Natural killer cell (primary cell): ENCODE measurements around the gene MMP28. TPM values are rescaled to one million over a fixed set of nuclear protein-coding genes. Genes with fewer than 3 reads are reported as not detected.

Experiments
- ATAC-seq, 3 donors: fragments of 150-1000 bp in 2 of 3; fragments of 200-7000 bp in 1 of 3; cut with Tn5 transposase; 1 replicate in 1 of 3; 2 replicates in 2 of 3; pipeline ENCODE4 v1.10.0; 2021; ENCODE audit warnings: mild to moderate bottlenecking in 2 of 3, moderate library complexity in 2 of 3
- DNase-seq, 2 donors: peaks; one replicate each; pipeline versions ENCODE4 v3.0.0 to v3.0.0-alpha.2; 2013 to 2021; ENCODE audit warnings: mixed read lengths in 1 of 2
- H3K27ac ChIP-seq: one replicate; pipeline ENCODE4 v1.5.1; 2013; ENCODE audit warnings: mild to moderate bottlenecking, low read length
- H3K27me3 ChIP-seq: one replicate; pipeline ENCODE4 v1.6.1; 2013; ENCODE audit warnings: low read length; ENCODE audit not compliant: control insufficient read depth, insufficient read depth
- H3K36me3 ChIP-seq: one replicate; pipeline ENCODE4 v1.6.1; 2013; ENCODE audit warnings: low read length; ENCODE audit not compliant: control insufficient read depth, insufficient read depth
- H3K4me1 ChIP-seq: one replicate; pipeline ENCODE4 v1.6.1; 2013; ENCODE audit warnings: low read length; ENCODE audit not compliant: control insufficient read depth, insufficient read depth
- H3K4me3 ChIP-seq: one replicate; pipeline ENCODE4 v1.5.1; 2013; ENCODE audit warnings: low read length
- H3K9me3 ChIP-seq: one replicate; pipeline ENCODE4 v1.6.1; 2013; ENCODE audit warnings: low read length; ENCODE audit not compliant: control insufficient read depth, insufficient read depth
- H3K27ac Mint-ChIP-seq, 2 donors: one replicate each; pipeline ENCODE4 v1.8.0; 2022; ENCODE audit warnings: mild to moderate bottlenecking in 2 of 2, mixed read lengths in 2 of 2, moderate library complexity in 1 of 2
- H3K27me3 Mint-ChIP-seq, 2 donors: one replicate each; pipeline ENCODE4 v1.8.0; 2022; ENCODE audit warnings: low read depth in 2 of 2, mixed read lengths in 2 of 2
- H3K36me3 Mint-ChIP-seq: one replicate; pipeline ENCODE4 v1.8.0; 2022; ENCODE audit warnings: mixed read lengths
- H3K4me1 Mint-ChIP-seq, 2 donors: one replicate each; pipeline ENCODE4 v1.8.0; 2022; ENCODE audit warnings: mixed read lengths in 2 of 2
- H3K4me3 Mint-ChIP-seq: one replicate; pipeline ENCODE4 v1.8.0; 2022; ENCODE audit warnings: mild to moderate bottlenecking, moderate library complexity, mixed read lengths
- H3K9me3 Mint-ChIP-seq, 2 donors: one replicate each; pipeline ENCODE4 v1.8.0; 2022; ENCODE audit warnings: mixed read lengths in 2 of 2
- WGBS: methylation state at CpG from one replicate; pipeline ENCODE4 v1.1.7; 2013; ENCODE audit warnings: missing lambda C conversion rate; ENCODE audit not compliant: insufficient coverage; 5-methylcytosine and 5-hydroxymethylcytosine counted together
- intact Hi-C: fragments of 100-400 bp; cut with micrococcal nuclease; formaldehyde crosslinking; loops from one replicate; pipeline ENCODE4 v1.14.2; 2022
- total RNA-seq, 4 donors: library from RNA; stranded (reverse); fragments of 120-200 nt in 1 of 4; gene quantifications; one replicate each; pipeline versions ENCODE4 v1.2.3 to v1.2.4, GENCODE V29; 2013 to 2022
- TF ChIP-seq, protein P1 (sequence below): fragments of 200-600 bp; IDR thresholded peaks from one replicate; pipeline ENCODE4 v1.8.0; 2022; ENCODE audit warnings: antibody characterized with exemption

MMP28 gene
- total RNA-seq, 3 donors from 2014 or later (not counting 1 experiment from before 2014, with no cell fraction given): 1.1 TPM; not detected in 2

DNA sequence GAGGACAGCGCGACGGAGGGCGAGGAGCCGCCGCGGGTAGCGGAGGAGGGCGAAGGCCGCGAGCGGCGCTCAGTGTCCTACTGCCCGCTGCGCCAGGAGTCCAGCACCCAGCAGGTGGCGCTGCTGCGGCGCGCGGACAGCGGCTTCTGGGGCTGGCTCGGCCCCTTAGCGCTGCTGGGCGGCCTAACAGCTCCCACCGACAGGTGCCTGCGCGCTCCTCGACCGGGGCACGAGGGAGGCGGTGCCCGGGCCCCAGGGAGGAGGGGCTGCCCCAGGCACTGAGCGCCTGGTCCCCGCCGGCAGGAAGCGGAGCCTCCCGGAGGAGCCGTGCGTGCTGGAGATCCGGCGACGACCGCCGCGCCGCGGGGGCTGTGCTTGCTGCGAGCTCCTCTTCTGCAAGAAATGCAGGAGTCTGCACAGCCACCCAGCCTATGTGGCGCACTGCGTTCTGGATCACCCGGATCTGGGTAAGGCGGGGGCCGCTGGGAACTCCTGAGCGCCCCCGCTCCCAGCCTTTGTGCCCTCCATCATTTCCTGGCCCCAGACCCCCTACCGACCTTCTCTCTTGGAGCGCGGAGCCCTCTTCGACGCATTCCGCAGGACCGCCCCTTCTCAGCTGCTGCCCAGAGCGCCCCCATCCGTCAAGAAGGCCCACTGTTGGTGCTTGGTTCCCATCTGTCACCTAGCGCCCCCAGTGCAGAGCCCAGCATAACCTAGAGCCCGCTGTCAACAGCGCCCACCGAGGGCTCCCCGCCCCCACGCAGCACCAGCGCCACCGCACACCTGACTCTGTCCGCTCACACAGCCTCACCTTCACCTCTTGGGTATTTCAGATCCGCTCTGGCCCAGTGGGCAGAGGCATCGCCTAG is 31.1 kb downstream of the MMP28 start:
- intact Hi-C loops: loop anchor here (1.0 kb wide), 1 partner anchor 45 kb away; the partner anchor contains the start of gene TAF15
- H3K4me3 Mint-ChIP-seq: peak overlapping the region; percentile 95
- Histone ChIP-seq H3K27ac (peak overlapping the region; percentile 65), H3K27me3 (no peaks in the 10 kb centered on the region), H3K4me3 (peak overlapping the region; percentile 83), H3K9me3 (no peaks in the 10 kb centered on the region), H3K36me3 (no peaks in the 10 kb centered on the region), H3K4me1 (peaks cover 15% of the 10 kb centered on the region)
- ATAC-seq: peak; percentile 86 to 92 (median 88)
- DNase-seq: peak; percentile 87 to 92
- TF ChIP-seq, protein P1, sequence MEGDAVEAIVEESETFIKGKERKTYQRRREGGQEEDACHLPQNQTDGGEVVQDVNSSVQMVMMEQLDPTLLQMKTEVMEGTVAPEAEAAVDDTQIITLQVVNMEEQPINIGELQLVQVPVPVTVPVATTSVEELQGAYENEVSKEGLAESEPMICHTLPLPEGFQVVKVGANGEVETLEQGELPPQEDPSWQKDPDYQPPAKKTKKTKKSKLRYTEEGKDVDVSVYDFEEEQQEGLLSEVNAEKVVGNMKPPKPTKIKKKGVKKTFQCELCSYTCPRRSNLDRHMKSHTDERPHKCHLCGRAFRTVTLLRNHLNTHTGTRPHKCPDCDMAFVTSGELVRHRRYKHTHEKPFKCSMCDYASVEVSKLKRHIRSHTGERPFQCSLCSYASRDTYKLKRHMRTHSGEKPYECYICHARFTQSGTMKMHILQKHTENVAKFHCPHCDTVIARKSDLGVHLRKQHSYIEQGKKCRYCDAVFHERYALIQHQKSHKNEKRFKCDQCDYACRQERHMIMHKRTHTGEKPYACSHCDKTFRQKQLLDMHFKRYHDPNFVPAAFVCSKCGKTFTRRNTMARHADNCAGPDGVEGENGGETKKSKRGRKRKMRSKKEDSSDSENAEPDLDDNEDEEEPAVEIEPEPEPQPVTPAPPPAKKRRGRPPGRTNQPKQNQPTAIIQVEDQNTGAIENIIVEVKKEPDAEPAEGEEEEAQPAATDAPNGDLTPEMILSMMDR: peak; percentile 85
- peaks cover 5 to 7% of the 10 kb centered on the region in 2 donors for H3K27me3 Mint-ChIP-seq
- 1% methylated on average over 75 of the region's 75 CpGs for WGBS
- no peaks in the 10 kb centered on the region for H3K36me3 Mint-ChIP-seq
- H3K4me1 Mint-ChIP-seq: peaks cover 6 to 9% of the 10 kb centered on the region in 2 donors
- no peaks in the 10 kb centered on the region for H3K9me3 Mint-ChIP-seq
- H3K27ac Mint-ChIP-seq: peak overlapping the region; percentile 66 to 88

DNA sequence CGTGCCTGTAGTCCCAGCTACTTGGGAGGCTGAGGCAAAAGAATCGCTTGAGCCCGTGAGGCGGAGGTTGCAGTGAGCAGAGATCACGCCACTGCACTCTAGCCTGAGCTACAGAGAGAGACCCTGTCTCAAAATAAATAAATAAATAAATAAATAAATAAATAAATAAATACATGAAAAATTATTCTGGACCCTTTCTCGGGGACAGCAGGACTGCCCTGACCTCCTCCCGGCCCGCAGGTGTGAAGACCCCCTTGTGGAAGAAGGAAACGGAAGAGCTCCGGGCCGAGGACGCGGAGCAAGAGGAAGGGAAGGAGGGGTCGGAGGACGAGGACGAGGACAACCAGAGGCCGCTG is 31.7 kb downstream of the MMP28 start:
- 32% methylated on average over 17 of the region's 17 CpGs for WGBS
- H3K27ac Mint-ChIP-seq: peak overlapping the region; percentile 38 to 88
- TF ChIP-seq, protein P1: no peak

DNA sequence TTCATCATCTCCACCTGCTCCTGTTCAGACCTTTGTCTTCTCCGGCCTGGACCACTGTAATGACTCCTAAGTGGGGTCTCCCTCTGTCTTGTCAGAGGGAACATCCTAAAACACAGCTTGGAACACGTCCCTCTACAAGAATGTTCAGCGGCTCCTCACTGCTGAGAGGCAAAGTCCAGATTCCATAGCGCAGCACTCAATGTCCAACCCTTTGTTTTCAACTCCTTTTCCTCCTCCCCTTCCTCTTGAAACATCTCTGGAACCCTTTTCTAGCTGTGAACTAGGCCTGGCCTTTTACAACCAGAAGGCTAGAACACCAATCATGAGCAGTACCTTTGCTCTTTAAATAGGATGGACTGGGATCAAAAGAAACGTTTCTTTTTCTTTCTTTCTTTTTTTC is 33.8 kb downstream of the MMP28 start:
- Histone ChIP-seq H3K4me3 (no peak overlapping the region), H3K4me1 (peaks cover 15% of the 10 kb centered on the region), H3K27me3 (no peaks in the 10 kb centered on the region), H3K27ac (no peak overlapping the region), H3K9me3 (no peaks in the 10 kb centered on the region), H3K36me3 (no peaks in the 10 kb centered on the region)
- Mint-ChIP-seq H3K4me3 (no peak overlapping the region), H3K27me3 (no peaks in the 10 kb centered on the region), H3K4me1 (peaks cover 6 to 9% of the 10 kb centered on the region in 2 donors), H3K9me3 (no peaks in the 10 kb centered on the region), H3K27ac (no peak overlapping the region), H3K36me3 (no peaks in the 10 kb centered on the region)
- intact Hi-C loops: no loop called here
- TF ChIP-seq, protein P1: no peak
- DNase-seq: no peak
- no peak for ATAC-seq
- 91% methylated on average over 5 of the region's 5 CpGs for WGBS

More for the DNA sequence above, 31.7 kb downstream of the MMP28 start:
- Mint-ChIP-seq H3K27me3 (peaks cover 5 to 7% of the 10 kb centered on the region in 2 donors), H3K9me3 (no peaks in the 10 kb centered on the region), H3K4me1 (peaks cover 6 to 9% of the 10 kb centered on the region in 2 donors), H3K4me3 (peak overlapping the region; percentile 95), H3K36me3 (no peaks in the 10 kb centered on the region)
- peaks cover 15% of the 10 kb centered on the region for H3K4me1 ChIP-seq
- H3K27me3 ChIP-seq: no peaks in the 10 kb centered on the region
- peak overlapping the region; percentile 65 for H3K27ac ChIP-seq
- no peaks in the 10 kb centered on the region for H3K9me3 ChIP-seq
- no peaks in the 10 kb centered on the region for H3K36me3 ChIP-seq
- intact Hi-C loops: loop anchor here (1.0 kb wide), 1 partner anchor 46 kb away; the partner anchor contains the start of gene TAF15
- DNase-seq (no peak), ATAC-seq (no peak)
- H3K4me3 ChIP-seq: peak overlapping the region; percentile 83
